GM18861 (cell line): Measurements from ENCODE around the gene SNED1.

Source experiments
- ATAC-seq: cut with Tn5 transposase; IDR thresholded peaks from one replicate; pipeline ENCODE4 v1.9.1; 2021; ENCODE audit not compliant: unreplicated experiment

The SNED1 gene

DNA sequence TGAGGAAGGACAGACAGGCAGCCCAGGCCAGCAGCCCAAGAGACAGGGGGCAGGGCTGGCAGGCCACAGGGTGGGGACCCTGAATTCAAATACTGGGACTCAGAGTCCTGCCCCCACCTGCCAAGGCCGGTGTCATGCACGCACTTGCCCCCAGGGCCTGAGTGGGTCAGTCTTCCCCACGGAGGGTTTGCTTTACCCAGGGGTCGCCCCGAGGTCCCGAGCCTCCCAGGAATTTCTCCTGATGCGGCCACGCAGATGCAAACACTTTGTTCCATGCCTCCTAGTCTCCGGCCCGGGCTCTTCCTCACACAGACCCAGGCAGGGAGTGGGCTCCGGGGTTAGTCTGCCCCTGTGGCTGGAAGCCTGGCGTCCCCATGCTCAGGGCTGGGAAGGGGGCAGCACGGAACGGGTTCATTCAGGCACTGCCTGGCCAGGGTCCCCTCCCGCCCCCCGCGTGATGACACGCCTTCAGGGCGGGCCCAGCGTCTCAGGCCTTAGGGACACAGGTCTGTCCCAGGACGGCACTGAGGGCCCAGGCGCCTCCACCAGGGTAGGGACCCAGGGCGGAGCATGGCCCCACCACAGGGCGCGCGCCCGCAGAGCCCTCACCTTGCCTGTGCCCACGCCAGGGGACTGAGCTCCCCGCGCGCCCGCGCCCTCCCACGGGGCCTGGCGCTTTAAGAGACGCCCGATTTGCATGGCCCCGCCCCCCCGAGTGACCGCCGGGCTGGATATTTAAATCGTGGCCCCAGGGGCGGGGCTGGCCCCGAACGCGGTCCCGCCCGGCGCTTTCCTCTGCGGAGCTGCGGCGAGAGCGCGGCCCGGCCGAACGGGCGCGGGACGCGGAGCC is at the start of gene SNED1:
Gene SNED1 (plus strand): TSS at position 763 of the 850 bp plus-strand sequence. CDS start 220 bp downstream, outside the sequence.
- ATAC-seq, result no peak

DNA sequence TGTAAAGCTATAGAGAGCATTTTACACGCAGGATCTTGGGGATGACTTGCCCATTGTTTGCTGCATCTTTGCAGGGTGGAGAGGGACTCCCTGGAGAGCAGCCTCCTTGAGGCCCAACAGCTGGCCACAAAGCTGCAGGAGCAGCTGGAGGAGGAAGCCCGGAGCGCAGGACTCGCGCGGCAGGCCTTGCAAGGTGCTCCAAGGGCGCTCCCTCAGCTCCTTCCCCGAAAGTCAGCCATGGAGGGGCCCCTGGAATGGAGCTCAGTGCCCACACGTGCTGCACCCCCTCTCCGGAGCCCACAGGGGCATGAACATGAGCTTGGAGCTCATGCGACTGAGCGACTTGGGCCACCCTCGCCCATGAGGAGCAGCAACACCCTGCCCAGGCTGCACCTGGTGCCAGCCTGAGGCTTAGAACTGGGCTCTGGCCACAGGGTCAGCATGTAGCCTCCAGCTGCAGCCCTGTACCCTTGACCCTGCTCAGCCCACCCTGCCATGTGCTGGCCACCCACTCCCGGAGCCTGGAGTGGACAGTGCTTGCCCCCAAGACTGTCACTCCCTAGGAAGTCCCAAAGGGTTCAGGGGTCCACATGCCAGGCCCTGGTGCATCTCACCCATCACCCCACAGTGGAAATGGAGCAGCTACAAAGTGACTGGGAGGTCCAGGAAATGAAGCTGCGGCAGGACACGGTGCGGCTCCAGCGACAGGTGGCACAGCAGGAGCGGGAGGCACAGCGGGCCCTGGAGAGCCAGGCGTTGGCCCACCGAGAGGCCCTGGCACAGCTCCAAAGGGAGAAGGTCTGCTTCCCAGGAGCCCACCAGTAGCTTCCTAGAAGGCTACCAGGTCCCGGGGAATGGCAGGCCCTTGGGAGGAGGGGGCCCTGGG is 49.3 kb upstream of the SNED1 start:
- ATAC-seq, result no peak

DNA sequence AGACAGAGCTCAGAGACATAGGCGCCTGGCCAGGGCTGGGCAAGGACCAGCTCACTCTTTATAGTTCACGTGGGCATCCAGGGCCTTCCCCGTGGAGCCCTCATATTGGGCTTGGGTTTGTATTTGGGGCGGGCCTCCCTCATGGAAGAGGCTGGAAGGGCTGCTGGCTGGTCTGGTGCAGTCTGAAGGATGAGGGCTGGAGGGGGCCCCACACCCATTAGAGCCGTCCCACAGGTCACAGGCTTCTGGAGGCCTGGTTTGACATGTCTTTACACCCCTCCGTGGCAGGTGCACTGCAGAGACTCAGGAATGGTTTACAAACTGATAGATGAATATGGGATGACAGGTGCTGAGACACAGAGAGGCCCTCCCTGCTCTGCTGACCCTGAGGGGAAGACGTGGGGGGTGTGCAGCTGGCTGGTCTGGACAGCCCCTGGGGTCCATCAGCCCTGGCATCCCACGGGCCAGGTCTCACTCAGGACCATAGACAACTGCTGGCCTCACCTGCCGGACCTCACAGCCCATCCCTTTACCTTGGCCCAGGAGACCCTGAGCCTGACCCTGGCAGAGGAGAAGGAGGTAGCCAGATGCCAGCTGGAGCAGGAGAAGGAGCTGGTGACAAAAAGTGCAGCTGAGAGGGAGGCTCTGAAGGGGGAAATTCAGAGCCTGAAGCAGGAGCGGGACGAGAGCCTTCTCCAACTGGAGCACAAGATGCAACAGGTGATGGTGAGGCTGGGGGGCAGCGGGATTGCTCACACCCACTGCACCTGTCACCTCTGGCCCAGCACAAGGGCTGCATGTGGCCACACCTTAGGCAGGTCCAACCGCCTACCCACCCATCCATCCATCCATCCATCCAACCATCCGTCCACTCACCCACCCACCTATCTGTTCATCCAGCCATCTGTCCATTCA is 48.4 kb upstream of the SNED1 start:
- ATAC-seq, result no peak

DNA sequence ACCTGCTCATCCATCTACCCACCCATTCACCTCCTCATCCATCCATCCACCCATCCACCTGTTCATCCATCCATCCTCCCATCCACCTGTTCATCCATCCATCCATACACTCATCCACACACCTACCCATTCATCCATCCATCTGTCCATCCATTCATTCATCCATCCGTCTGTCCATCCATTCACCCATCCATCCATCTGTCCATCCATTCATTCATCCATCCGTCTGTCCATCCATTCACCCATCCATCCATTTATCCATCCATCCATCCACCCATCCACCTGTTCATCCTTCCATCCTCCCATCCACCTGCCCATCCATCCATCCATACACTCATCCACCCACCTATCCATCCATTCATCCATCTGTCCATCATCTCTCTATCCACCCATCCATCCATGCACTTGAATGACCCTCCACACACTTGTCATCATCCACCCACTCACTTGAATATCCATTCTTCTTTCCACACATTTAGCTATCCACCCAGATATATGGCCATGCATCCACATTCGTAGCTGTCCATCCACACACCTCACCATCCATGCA is 47.3 kb upstream of the SNED1 start:
- ATAC-seq, result no peak

DNA sequence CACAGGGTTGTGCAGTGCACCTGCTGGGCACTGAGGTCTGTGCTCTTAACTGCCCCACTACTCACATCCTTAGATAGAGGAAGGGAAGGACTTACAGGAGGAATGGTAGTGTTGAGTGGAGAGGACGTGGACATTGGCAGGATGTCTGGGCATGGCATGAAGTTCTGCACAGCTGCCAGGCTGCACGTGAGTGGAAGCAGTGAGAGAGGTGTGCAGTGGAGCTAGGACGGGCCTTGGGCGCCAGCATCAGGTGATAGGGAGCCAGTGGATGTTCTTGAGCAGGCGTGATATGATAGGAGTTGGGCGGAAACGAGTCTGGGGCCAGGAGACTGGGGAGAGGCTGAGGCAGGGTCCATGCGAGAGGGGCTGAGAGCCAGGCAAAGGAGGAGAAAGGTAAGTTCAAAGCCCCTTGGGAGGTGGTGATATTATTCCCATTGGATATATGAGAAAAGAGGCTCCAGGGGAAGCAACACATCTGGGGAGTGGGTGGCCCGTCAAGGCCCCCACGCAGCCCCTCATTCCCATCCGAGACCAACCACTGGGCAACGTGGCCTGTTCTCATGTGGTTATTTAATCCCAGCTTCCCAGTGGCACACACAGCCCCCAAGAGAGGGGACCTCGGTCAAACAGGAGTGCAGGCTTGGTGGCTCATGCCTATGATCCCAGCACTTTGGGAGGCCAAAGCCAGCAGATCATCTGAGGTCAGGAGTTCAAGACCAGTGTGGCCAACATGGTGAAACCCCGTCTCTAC is 45.7 kb upstream of the SNED1 start:
- ATAC-seq, result no peak

DNA sequence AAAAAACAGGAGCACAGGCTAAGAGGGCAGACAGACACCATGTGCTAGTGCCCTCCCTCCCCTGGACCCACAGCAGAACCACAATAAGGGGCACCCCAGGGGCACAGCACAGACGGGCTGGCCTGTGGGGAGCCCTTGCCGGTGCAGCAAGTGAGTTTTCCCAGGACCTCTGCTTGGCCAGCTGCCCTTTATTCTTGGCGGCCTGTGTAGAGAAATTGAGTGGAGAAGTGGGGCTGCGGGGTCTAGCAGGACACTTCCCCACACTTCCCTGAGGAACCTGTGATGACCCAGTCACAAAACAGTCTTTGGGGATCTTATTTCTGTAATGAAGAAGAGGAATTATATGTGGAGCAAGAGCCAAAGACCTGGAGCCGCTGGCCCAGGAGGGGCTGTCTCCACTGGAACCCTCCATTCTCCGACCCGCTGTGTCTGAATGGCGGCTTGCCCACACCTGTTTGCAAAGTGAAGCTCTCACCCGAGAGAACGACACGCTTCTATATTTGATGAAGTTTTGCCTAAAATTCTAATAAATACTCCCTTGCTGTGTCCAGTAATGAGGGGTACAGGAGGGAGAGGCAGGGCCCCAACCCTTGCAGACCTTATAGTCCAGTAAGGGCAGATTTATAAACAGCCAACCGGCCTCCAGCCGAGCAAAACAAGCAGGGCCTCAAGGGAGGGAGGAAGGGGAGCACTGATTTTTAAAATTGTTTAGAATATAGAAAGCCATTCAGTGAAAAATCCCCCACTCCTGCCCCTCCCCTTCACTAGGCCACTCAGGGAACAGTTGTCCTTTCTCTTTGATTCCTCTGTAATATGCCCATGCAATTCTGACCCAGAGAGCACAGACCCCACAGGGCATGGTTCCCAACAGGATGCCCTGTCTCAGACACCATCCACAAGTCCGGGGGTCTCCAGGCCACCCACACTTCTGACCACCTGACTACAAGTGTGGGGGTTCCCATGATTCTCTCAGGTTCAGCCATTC is 44.7 kb upstream of the SNED1 start:
- ATAC-seq, result no peak

DNA sequence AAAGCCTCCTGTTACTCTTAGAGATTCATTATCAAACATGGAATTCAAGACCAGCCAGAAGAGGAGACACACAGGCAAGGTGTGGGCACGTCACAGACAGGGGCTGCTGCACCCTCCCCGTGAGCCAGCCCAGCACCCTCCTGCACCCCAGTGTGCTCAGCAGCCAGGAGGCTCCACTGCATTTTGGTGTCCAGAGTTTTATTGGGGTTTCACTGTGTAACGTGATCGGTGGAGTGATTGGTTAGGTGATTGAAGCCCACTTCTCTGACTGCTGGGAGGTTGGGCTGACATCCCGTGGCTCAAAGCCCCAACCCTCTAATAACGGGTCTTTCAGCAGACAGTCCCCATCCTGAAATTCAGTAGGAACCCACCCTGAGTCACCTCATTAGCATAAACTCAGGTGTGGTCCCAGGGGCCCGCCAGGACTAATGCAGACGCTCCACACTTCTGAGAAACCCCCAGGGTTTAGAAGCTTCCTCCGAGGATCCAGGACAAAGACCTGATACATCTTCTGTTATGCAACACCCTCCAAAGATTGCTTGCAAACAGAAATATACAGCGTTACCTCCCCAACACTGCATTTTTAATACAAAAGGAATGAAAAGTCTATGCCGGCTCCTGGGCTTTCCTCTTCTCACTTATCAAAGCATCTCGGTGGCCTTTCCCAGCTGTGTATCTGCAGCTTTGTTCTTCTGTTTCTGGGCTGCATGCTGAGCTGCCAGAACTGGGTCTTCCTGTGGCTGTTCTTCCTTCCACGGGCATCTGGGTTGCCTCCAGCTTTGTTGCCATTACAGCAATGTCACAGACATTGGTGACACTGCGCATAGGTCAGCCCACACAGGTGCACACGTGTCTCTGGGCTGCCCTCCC is 43.7 kb upstream of the SNED1 start:
- ATAC-seq, result no peak

DNA sequence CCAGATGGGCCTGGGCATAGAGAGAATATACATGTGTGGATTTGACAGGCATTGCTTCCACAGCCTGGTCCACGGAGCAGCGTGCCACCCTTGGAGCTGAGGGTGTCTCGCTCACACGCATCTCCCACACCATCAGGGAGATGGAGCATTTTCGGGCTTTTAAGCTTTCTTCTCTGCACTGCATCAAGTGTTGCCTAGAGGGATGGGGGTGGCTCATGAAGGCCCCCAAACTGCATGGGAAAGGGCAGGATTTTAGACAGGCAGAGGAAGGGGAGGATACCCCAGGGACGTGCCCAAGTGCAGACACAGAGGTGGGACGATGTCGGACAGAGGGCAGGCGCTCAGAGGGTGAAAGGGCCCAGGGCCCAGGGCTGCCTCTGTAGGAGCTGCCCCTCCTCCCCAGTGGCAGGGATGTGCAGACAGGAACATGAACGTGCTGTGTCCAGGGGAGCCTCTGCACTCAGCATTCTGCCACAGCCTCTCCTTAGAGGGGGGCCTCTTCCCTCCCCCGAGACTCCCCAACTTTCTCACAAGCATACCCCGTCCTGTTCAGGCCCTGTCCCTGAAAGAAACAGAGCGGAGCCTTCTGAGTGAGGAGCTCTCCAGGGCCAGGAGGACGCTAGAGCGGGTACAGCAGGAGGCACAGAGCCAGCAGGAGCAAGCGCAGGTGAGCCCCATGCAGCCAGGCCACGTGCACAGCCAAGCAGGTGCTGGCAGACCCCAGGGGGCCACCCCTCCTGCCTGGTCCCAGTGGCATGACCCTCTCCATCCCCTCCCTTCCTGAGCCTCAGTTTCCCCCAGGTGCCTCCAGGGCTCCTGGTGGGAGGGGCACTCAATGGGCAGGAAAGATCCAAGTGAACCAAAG is 42.9 kb upstream of the SNED1 start:
- no peak for ATAC-seq

DNA sequence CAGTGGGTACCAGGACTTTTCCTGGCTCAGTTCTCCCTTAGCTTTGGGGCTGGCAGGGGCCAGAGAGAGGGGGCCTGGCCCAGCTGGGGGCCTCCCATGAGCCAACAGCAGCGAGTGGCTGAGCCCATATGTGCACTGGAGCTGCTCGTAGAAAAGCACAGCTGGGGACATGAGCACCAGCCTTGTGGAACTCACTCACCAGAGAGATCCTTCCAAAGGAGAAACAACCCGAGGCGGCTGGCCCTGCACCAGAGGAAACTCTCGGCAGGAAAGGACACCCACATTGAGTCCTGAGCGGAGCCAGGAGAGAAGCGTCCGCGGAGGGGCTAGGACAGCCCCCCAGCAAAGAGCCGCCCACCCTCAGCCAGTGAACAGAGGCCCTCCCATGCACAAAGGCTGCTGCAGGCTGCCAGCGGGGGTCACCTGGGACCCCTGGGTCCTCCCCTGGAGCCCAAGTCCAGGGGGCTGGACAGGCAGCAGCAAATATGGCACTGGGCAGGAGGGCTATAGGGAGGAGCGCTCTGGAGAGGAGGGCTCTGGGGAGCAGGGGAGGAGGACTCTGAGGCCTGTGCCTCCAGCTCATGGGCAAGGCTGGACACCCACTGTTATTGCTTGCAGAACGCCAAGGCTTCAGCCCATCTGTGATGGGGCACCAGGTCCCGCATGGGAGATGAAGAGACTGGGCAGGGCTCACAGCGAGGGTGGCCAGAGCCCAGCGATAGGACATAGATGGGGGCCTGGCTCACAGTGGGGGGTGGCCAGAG is 42.1 kb upstream of the SNED1 start:
- no peak for ATAC-seq

DNA sequence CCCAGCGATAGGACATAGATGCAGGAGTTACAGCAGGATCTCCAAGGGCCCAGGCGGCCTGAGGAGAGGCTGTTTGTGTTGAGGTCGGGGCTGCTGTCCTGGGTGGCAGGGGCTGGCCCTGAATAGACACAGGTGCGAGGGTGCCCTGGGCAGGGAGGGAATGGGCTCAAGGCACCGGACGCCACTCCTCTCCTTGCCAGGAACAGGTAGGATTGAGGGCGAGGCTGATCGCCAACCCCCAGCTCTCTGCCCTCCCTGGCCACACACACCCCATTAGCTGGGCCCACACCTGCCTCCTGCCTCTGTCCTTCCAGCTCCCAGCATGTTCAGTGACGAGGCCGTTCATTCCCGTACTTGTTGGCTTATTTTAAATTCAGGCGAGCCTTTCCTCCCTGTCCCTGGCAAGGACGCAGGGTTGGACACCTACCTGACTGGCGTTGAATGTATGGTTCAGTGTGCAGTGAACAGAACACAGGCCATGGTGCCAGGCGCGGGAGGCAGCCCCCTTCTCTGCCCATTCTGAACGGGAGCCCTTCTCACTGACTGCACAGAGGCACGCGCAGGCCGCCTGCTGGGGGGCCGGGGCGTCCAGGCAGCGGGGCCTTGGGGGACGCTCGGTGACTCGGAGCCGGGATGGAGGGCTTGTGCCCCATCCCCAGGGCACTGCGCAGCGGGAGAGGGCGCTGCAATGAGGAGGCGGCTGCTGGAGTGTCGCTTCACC is 41.3 kb upstream of the SNED1 start:
- no peak for ATAC-seq

DNA sequence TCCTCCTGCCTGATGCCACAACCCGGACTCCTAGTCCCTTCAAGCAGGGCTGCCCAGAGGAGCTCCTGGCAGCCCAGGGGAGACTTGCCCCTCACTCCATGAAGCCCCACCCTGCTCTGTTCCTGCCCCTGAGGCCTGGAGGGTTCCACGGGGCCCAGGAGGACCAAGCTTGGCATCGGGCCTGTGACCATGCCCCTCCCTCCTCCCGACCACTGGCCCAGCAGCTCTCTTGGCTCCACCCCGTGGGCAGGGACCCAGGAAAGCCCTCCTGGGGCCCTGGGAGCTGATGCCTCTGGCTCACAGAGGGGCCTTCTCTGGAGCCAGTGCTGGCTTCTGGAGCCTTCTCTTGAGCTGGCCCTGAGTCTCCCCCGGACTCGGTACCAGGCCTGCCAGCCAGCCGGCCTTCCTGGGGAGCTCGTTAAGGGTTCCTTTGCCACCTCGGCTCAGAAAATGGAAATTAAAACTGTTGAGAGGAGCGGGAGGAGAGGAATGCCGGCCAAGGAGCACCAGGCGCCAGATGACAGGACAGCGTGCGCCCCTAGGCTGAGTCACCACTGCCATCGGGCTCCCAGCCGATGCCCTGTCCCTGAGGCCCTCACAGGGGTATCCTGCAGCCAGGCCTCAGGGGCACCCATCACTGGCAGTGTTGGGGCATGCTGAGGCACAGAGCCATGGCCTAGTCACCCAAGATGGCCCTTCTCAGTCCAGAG is 40.6 kb upstream of the SNED1 start:
- ATAC-seq, result no peak

DNA sequence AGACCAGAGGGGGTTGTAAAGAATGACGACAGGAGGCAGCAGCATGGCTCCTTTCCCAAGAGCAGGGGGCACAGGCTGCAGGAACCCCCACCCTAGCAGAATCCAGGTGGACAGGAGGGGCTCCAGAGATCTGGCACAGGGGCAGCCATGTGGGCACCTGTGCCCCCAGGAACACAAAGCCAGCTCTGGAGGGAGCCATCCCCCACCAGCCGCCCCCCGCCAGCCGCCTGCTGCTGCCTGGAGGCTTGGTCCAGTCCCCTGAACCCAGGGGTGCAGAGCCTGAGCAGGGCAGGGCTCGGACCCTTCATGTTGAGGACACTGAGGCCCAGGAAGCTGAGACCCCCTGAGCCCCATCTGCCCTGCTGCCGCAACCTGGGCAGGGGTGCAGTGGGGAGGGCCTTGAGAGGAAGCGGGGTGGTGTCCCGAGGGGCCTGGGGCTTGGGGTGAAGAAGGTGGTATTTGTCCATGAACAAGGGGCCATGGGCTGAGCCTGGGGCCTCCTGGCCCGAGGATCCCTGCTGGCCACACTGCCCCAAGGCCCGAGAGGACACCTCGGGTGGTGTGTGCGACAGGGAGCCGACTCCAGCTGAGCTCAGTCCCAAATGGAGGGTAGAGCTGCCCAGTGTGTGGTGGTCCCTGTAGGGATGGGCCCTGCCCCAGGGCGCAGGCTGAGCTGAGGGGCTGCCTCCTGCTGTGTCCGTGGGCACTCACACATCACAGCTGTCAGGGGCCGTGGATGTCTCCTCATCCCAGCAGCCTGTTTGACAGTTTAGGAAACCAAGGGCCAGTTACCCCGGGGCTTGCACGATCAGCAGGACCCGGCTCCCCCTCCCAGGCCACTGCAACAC is 39.8 kb upstream of the SNED1 start:
- no peak for ATAC-seq

DNA sequence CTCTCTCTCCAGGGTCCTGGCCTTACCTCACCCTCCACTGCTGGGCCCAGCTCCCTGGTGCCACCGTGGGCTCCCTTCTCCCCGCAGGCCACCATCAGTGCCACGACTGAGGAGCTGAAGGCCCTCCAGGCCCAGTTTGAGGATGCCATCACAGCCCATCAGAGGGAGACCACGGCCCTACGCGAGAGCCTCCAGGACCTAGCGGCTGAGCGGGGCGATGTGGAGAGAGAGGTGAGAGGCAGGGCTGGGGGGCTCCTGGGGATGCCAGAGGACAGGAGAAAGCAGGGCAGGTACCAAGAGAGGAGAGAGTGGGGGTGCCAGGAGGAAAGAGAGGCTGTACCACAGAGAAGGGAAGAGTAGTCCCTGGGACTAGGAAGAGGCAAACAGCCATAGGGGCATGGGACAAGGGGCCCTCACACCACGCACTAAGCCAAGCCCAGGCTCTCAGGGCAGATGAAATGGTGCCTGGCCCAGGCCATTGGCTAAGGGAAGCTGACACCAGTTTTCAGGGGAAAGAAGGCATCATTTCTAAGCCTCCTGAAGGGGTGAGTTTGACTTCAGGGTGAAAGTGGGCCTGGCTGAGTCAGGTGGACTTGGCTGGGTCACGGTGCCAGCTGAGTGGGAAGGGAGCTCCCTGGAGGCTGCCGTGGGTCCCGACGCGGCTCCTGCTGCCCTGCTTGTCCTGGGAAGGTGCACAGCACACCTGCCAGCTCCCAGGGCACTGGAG is 39.0 kb upstream of the SNED1 start:
- no peak for ATAC-seq
